Eye (tissue), 1 donor: ENCODE results near the gene ZFP69B.

Experiments
- DNase-seq: peaks from one replicate; pipeline ENCODE4 v3.0.0-alpha.2; 2015

ZFP69B gene

DNA sequence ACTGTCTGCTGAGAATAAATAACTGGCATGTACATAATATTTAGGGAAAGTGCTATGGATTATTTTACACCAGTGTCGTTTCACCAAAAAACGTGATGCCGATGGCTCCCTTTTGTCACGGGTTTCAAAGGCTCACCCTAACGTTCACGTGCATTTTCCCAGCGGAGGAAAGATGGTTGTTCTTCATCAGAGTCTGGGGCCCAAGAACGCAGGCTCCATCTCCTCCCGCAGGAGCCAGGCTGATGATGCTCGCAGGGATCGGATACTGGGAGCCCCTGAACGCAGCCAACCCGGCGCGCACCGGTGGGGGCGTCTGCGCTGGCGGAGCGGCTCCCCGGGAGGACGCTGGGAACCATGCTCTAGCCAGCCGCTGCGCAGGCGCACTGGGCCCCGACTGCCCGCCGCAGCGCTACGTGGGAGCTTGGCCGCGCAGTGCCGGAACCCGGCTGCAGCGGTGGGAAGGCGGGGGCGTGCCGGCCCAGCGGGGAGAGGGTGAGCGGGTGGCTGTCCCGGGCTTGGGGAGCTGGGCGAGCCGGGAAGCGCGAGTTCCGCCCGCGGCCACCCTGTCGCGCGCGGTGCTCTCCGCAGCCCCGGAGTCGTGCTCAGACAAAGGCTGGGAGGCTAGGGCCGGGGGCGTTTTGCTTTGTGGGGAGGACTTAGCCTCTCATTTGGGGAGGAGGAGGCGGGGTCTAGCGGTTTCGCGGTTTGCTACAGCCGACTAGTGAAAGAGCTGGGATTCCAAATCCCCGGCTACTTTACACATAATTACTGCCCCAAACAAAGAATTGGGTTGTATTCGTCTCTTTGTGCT is at the start of gene ZFP69B:
Gene ZFP69B, plus strand, starts transcription at position 793 of the 811 bp plus-strand sequence. CDS start 486 bp downstream, outside the sequence.
- DNase-seq: peak; percentile 97

DNA sequence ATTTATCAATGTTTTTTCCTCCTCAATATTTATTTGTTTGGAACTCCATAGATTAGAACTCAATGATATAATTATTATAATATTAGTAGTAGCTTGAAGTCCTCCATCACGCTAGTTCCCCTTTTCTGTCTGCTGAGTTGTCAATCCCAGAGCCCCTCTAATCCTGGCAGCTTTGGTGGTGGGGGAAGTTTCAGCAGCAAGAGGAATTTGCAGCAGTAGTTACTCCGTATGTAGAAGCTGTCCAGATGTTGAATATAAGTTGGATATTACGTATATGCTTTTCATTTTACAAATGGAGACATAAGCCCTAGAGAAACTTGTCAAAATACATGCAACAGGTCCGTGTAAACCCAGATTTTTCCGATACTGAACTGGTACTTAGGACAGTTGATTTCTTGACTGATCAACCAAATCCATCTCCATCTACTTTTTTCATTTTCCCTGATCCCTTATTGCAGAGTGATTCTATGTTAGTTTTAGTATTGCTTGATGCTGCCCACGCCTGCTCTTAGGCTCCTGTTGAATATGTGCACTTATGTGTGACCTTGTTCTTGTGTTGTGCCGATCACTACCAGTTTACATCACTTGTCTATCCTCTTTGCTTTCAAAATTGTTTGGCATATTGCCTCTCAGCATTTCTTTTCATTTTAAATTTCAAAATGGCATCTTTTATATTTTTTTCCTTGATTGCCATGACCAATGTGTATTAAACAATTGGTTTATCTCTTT is 48.6 kb upstream of the ZFP69B start:
- DNase-seq: no peak

DNA sequence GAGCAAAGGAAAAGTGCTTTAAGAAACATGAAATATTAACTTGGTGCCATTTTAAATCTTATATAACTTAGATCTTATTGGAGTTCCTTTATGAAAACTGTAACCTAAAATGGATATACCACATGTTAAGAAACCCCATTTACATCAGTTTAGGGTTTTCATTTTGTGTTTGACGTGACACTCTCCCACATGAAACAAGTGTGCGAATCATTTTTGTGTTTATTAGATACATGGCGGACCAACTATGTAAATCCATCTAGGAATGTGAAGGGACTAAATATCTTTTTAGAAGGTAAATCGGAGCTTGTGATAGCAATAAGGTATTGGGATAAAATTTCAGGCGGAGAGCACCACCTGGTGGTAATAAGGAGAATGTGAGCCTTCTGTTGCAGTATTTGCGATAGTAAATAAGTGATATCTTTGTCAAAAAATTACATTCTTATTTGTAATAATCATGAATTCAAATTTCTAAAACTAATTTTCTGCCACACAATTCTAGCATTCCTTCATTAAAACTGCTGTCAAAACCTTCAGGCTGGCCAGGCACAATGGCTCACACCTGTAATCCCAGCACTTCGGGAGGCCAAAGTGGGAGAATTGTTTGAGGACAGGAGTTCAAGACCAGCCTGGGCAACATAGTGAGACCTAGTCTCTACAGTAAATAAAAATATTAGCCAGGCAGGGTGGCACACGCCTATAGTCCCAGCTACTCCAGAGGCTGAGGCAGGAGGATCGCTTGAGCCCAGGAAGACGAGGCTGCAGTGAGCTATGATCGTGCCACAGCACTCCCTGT is 45.4 kb upstream of the ZFP69B start:
- DNase-seq: peak; percentile 80

DNA sequence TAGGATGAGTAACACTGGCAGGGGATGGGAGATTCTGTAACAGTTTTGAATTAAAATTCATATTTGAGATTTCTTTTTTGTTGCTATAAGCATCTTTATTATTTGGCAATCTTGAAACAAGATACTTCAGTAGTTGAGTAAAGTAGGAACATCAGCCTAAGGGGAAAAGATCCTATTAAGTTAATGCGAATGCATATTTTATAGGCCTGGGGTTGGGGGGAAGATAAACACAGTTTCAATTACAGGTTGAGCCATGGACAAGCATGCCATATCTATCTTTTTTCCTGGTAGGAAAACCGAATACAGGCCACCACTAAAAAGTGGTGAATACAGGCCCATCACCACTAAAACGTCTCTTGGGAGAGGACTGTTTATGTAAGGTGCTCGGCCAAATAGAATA is 44.5 kb upstream of the ZFP69B start:
- no peak for DNase-seq

DNA sequence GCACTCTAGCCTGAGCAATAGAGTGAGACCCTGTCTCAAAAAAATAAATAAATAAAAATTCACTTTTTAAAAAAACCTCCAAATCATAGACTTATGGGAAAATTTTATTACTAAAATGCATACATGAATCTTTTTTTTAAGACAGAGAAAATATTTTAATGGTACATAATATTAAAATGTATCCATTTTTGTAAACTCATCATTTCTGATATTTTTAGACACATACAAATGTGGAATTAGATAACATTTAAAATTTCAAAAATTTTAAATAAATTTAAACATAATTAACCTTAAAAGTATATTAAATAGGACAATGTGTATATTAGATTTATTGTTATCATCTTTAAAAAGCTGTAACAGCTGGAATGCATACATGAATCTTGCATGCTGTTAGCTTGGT is 42.8 kb upstream of the ZFP69B start:
- DNase-seq: no peak

DNA sequence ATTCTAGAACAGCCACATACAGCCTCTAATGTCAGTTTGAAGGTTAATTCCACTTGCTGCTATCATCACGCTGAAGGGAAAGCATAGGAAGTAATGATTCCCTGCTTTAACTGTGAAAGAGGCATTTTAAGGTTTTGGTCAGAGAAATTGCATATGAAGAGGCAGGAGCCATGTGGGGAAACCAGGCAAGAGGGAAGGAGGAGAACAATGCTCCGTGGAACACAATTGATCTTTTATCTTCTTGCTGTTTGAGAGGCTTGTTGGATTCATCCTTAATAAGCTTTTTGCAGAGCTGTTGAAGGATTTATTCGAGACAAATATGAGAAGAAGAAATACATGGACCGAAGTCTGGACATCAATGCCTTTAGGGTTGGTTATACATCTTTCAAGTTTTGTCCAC is 40.8 kb upstream of the ZFP69B start:
- no peak for DNase-seq

DNA sequence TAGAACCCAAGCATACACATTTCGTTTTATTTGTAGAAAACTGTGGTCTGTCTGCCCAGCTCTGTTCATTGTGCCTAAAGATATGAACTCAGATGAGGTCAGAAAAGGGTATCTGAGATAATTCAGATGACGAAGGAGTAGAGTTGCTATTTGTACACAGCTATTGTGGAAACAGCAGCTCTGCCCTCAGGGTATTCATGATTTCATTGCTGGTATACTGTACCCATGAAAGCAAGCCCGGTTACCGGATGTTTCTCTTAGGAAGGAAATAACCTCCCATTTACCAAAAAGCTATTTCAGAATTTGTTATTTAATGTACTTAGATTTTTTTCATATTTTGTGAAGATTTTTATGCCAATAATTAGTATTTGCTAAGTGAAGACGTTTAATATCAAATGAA is 39.0 kb upstream of the ZFP69B start:
- DNase-seq: no peak

DNA sequence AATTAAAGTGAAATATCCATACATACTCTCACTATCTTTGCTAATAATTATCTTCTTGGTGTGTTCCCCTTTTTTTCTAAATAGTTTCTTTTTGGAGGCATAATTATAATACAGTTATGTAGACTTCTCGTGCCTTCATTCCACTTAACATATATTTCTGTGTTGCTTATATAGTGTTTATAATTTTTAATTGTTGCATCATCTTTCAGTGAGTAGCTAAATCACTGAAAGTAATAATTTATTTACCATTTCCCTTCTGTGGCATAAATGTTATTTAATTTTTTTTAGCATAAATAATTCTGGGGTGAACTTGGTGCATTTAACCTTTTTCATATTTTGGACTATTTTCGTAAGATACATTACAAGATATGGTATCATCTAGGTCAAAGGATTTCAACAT is 38.4 kb upstream of the ZFP69B start:
- no peak for DNase-seq

DNA sequence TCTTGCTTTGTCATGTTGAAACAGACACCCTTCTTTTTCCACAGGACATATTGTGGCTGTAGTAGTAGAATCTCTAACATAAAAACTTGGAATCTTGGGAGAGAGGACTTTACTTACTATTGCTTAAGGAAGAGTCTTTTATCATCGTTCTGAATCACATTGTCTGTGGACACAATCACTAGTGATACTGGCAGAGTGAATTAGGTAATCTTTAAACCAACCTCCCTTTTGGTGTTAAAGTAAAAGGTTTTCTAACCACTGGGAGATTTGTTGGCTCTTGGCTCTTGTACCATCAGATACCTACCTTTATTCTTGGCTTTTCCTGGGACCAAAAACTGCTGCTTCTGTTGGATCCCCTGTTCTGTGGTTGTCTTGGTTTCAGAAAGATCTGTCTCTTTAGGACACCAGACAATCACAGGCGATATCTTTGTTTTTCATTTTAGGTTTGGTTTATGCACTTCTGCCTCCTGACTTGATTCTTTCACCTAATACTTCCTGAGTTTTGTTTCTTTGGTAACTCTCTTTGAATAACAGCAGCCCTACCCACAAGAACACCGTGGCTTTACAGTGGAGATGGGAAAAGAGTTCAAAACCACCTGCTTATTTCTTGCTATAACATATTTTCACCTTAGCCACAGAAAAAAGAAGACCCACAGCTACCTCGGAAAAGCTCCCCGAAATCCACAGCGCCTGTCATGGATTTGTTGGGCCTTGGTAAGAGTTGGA is 36.6 kb upstream of the ZFP69B start:
- no peak for DNase-seq

DNA sequence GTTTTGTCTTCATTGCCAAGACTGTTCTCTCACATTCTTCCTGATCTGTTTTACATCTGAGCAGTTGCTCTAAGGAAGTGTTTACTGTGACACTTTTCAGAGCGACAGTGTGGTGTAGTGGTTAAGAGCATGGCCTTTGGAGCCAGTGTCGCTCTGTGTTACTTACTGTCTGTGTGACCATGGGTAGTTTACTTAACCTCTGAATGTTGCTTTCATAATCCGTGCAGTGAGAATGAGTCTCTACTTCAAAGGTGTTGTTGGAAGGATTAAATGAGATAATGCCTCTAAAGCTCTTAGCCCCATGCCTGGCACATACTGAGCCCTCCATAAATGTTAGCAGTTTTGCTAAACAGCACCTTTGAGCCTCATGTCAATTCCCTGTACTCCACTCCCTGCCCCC is 35.9 kb upstream of the ZFP69B start:
- DNase-seq: no peak

DNA sequence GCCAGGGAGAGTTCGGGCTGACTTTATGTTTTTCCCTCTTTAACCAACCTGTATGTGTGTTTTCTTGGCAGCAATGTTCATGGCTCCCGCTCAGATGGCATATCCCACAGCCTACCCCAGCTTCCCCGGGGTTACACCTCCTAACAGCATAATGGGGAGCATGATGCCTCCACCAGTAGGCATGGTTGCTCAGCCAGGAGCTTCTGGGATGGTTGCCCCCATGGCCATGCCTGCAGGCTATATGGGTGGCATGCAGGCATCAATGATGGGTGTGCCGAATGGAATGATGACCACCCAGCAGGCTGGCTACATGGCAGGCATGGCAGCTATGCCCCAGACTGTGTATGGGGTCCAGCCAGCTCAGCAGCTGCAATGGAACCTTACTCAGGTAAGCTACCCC is 33.6 kb upstream of the ZFP69B start:
- DNase-seq: no peak

DNA sequence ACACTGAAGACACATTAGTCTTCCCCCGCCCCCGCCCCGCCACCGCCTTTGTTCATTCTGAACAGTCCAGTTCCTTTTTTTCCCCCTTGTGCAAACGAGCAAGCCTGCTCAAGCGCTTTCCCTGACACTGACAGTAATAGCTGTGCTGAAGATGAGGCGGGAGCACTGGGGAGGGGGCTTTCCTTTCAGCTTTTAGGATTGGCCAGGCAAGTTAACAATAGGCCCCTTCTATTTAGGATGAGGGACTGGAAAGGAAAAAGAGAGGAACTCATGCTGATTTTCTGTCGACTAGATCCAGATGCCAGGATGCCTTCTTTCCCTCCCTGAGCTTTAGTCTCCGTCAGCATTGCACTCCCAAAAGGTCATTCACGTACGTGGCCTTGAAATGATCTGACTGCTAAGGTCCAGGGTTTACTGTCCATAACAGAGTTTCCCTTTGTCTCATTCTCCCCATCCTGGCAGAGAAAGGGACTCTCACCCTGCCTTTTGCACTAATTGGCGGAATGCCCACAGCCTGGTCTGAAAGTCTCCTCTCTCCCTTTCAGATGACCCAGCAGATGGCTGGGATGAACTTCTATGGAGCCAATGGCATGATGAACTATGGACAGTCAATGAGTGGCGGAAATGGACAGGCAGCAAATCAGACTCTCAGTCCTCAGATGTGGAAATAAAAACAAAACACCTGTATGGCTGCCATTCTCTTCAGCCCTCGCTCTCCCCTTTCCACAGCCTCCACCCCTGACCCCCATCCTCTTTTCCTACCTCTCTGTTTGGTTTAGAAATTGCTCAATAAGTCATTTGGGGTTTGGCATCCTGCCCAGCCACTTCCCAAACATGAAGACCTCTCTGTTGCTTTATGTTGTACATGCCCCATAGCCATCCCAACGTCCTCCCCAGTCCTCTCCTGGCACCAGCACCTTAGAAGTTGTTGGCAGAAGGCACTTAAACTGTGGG is 28.6 kb upstream of the ZFP69B start:
- DNase-seq: peak; percentile 68

DNA sequence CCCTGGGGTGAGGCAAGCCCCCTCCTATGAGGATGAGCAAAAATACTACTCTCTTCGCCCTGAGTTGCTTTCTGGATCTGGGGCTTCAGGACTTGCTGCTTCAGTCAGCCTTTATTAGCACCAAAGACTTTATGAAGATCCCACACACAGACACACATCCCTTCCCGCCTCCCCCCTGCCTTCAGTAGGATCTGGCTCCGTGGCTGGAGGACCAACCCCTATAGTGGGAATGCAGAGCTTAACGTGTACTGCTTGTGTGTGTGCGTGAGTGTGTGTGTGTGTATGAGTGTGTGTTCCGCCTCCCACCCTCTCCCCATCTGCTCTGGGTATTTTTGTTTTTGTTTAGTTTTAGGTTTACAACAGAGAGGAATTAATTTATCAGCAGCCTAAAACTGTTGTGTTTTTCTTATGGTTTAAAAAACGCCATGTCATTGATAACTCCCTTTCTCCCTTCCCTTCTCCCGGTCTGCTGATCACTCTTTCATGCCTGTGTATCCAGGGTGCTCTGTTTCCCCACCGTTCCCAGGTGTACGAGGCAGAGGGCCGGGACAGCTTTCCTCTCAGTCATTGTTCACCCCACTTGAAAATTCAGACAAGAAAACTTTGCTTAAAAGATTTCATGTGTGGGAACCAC is 27.5 kb upstream of the ZFP69B start:
- no peak for DNase-seq

DNA sequence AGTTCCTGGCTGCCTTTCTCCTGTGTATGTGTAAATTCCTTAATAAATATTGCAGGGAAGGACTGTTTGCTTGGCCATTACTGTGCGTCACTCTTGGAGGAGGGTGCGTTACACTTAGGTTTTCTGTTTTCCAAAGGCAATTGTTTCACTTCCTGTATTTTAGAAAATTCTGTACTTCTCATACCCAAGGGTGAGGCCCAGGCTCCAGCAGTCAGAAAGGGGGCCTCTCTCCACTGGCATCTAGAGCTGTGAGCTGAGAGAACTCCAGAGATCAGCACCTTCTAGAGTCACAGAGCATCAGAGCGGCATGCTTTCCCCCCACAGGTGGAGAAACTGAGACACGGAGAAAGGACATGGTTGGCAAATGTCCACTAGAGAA is 27.0 kb upstream of the ZFP69B start:
- no peak for DNase-seq

DNA sequence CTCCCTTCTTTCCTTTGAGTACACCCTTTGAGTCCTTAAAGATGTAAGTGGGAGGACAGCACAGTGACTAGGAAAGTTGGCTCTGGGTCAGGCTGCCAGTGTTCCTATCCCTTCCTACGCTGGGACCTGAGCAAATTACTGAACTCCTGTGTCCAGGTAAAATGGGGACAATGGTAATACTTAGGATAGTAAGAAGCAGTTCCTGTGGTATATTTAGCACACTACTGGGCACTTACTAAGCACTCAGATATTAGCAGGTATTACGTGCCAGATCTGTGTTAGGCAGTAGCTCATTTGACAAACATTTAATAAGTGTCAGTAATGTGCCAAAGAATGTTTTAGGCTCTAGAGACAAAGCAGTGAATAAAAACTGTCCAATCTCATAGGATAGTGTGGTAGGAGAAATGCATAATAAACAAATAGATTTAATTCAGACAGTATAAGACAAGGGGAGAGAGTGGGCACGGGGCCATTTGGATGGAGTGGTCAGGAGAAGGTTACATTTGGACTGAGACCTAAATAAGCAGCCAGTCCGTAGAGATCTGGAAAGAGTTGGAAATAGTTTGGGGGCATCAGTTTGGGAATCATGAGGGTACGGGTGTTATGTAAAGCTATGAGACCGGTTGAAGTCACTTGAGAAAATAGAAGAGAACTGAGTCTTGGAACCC is 26.2 kb upstream of the ZFP69B start:
- DNase-seq: no peak

DNA sequence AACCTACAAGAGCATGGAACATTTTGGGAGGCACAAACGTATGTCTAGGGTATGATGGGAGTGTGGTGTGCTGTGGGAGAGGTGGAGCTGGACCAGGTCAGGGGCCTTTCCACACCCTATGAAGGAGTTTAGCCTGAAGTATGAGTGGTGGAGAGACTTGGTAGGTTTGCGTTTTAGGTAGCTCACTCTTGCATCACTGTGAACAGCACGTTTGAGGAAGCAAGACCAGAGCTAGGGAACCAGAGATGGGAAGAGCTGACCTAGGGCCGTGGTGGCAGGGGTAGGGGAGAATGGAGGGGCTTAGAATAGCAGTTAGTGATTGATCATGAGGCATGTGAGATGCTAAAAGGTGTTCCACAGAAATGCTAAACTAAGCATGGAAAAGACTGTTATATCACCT is 25.1 kb upstream of the ZFP69B start:
- DNase-seq: no peak

DNA sequence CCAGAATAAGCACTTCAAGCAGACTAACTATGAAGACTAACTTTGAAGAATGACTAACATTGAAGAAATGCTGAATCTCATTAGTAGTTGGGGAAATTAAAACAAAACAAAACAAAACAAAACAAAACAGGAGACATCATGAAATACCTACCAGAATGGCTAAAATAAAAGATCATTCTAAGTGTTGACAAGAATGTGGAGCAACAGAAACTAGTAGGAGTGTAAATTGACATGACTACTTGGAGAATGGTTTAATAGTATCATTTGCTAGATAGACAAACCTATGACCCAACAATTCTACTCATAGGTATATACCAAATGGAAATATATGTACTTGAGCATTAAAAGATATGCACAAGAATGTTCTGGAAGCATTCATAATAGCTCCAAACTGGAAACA is 18.9 kb upstream of the ZFP69B start:
- DNase-seq: no peak

DNA sequence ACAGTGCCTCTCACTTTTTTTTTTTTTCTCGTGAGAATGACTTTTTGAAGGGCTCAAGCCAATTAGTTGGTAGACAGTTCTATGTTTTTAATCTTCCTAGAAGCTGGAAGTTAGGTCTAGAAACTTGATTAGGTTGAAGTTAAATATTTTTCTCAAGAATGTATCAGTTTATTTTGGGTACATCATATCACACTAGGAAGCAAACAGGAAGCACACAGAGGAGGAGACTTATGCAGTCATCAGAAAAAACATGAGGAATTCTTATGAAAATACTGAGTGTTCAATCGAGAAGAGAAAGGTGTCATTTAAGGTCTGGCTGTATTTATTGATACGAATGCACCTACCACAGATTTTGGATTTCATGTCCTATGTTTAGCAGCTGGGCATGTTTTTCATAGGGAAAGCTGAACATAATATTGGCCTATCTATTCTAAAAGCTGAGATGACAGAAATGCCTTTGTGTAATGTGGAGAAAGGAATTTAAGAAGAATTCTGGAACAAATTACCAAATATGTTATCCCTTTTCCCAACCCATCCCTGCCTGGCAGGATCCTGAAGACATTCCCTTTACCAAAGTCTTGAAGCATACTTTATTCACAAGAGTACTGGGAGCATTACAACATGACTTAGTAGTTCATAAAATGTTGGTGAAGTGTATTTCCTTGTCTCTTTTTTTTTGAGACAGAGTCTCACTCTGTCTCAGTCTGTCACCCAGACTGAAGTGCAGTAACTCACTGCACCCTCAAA is 17.5 kb upstream of the ZFP69B start:
- no peak for DNase-seq

DNA sequence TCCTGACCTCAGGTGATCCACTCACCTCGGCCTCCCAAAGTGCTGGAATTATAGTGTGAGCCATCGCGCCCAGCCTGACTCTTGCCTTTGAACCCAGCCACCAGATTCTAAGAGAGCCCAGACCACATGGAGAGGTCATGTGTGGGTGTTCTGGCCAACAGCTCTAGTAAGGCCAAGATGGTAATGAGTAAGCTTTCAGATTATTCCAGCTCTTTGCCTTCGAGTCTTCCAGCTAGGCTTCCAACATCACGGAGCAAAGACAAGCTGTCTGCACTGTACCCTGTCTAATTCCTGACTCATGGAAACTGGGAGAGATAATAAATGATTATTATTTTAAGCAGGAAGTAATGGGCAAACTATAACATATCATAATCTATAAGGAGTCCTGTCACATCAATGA is 14.8 kb upstream of the ZFP69B start:
- DNase-seq: no peak

DNA sequence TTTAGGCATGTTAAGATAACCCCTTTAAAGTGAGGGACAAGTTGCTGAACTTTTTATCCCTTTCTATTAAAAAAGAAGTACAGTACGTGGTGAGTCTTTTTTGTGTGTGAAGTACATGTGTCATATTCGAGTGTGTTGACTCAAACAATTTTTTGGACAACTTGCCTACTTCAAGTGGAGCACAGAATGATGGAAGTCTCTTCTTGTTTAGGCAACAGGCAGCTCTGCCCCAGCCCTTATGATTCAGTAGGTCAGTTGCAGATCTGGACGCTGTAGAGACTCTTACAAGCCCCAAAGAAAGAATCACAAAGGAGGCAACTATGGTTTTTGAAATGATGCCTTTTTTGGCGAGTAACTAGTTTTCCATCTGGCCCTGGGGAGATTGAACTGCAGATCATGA is 14.4 kb upstream of the ZFP69B start:
- no peak for DNase-seq
